KMS-11 (cell line): ENCODE data around the gene PSPC1.
"Not testable (repeated sequence)": the region's sequence is repeated elsewhere in the genome, so short reads cannot be mapped to it uniquely, and the experiment has no call there.

Experiments
- H2AFZ ChIP-seq: fragments of 200-600 bp; sonication (generic); 2 replicates; pipeline ENCODE4 v1.6.1; 2016; ENCODE audit warnings: antibody characterized with exemption, mixed run types, low read depth
- H3K27ac ChIP-seq: fragments of 200-600 bp; sonication (generic); 2 replicates; pipeline ENCODE4 v1.6.1; 2016; ENCODE audit warnings: mild to moderate bottlenecking, mixed run types
- H3K27me3 ChIP-seq: fragments of 200-600 bp; sonication (generic); 2 replicates; pipeline ENCODE4 v1.6.1; 2017; ENCODE audit warnings: mild to moderate bottlenecking, low read depth, mixed run types, moderate library complexity; ENCODE audit not compliant: insufficient read depth
- H3K36me3 ChIP-seq: fragments of 200-600 bp; sonication (generic); 2 replicates; pipeline ENCODE4 v1.6.1; 2017; ENCODE audit warnings: mild to moderate bottlenecking, mixed run types; ENCODE audit not compliant: insufficient read depth
- H3K4me1 ChIP-seq: fragments of 200-600 bp; sonication (generic); 2 replicates; pipeline ENCODE4 v1.6.1; 2016; ENCODE audit warnings: mild to moderate bottlenecking, low read depth, mixed run types; ENCODE audit not compliant: poor library complexity, severe bottlenecking
- H3K4me2 ChIP-seq: fragments of 200-600 bp; sonication (generic); 2 replicates; pipeline ENCODE4 v1.7.0; 2016; ENCODE audit warnings: mild to moderate bottlenecking, mixed run types
- H3K4me3 ChIP-seq: fragments of 200-600 bp; sonication (generic); IDR thresholded peaks from 2 replicates; pipeline ENCODE4 v1.6.1; 2017; ENCODE audit warnings: low read depth, low read length, mixed read lengths; ENCODE audit not compliant: insufficient read depth
- H3K79me2 ChIP-seq: fragments of 200-600 bp; sonication (generic); 2 replicates; pipeline ENCODE4 v1.6.1; 2016; ENCODE audit warnings: low read depth, mixed run types; ENCODE audit not compliant: insufficient read depth
- H3K9ac ChIP-seq: fragments of 200-600 bp; sonication (generic); 2 replicates; pipeline ENCODE4 v1.6.1; 2016; ENCODE audit warnings: mild to moderate bottlenecking, mixed run types
- H4K20me1 ChIP-seq: fragments of 200-600 bp; sonication (generic); 2 replicates; pipeline ENCODE4 v1.6.1; 2016; ENCODE audit warnings: mild to moderate bottlenecking, mixed run types; ENCODE audit not compliant: insufficient read depth
- CTCF ChIP-seq: fragments of 200-600 bp; sonication (generic); conservative IDR thresholded peaks from 2 replicates; pipeline ENCODE4 v1.6.1; 2017; ENCODE audit warnings: low read depth, mild to moderate bottlenecking, antibody characterized with exemption, low read length, moderate library complexity, mixed read lengths

Gene PSPC1

GRCh38 chr13:19695829-19696228, 86.9 kb downstream of the PSPC1 start:
- Histone ChIP-seq H3K4me2 (no peak overlapping the region), H3K4me3 (no peak overlapping the region), H3K4me1 (no peaks in the 10 kb centered on the region), H3K27ac (no peak overlapping the region), H4K20me1 (no peaks in the 10 kb centered on the region), H2AFZ (no peak overlapping the region), H3K79me2 (no peaks in the 10 kb centered on the region), H3K27me3 (no peaks in the 10 kb centered on the region), H3K9ac (no peak overlapping the region), H3K36me3 (no peaks in the 10 kb centered on the region)
- TF ChIP-seq CTCF: no peak

GRCh38 chr13:19695428-19695827, 87.3 kb downstream of the PSPC1 start:
- H3K4me3 ChIP-seq: no peak overlapping the region
- no peaks in the 10 kb centered on the region for H3K36me3 ChIP-seq
- no peak overlapping the region for H3K9ac ChIP-seq
- no peak overlapping the region for H2AFZ ChIP-seq
- TF ChIP-seq CTCF: no peak
- no peak overlapping the region for H3K4me2 ChIP-seq
- no peaks in the 10 kb centered on the region for H3K27me3 ChIP-seq
- H3K4me1 ChIP-seq: no peaks in the 10 kb centered on the region
- H3K27ac ChIP-seq: no peak overlapping the region
- H3K79me2 ChIP-seq: no peaks in the 10 kb centered on the region
- no peaks in the 10 kb centered on the region for H4K20me1 ChIP-seq

- not testable (repeated sequence) for H3K27me3 ChIP-seq, H3K4me2 ChIP-seq, H4K20me1 ChIP-seq, H3K36me3 ChIP-seq, H3K27ac ChIP-seq, H3K4me1 ChIP-seq, H3K4me3 ChIP-seq, H3K9ac ChIP-seq, H3K79me2 ChIP-seq, H2AFZ ChIP-seq
These were observed 91.3 kb downstream of the PSPC1 start for GRCh38 chr13:19691447-19691846.

GRCh38 chr13:19685437-19685836, 97.3 kb downstream of the PSPC1 start:
- Histone ChIP-seq H2AFZ (no peak overlapping the region), H3K79me2 (no peaks in the 10 kb centered on the region; the same call in 1 of the 2 replicates), H4K20me1 (no peaks in the 10 kb centered on the region), H3K4me2 (no peak overlapping the region), H3K4me1 (peaks cover 36% of the 10 kb centered on the region), H3K36me3 (no peaks in the 10 kb centered on the region), H3K4me3 (no peak overlapping the region), H3K27ac (no peak overlapping the region), H3K9ac (no peak overlapping the region), H3K27me3 (no peaks in the 10 kb centered on the region)
- TF ChIP-seq CTCF: no peak

- Histone ChIP-seq H3K4me2 (no peak overlapping the region), H3K79me2 (no peaks in the 10 kb centered on the region; the same call in 1 of the 2 replicates), H2AFZ (no peak overlapping the region), H3K27ac (no peak overlapping the region), H3K4me3 (no peak overlapping the region), H3K27me3 (no peaks in the 10 kb centered on the region), H3K9ac (no peak overlapping the region), H4K20me1 (no peaks in the 10 kb centered on the region), H3K4me1 (peaks cover 38% of the 10 kb centered on the region), H3K36me3 (no peaks in the 10 kb centered on the region)
- no peak for TF ChIP-seq CTCF
These were observed 97.7 kb downstream of the PSPC1 start for GRCh38 chr13:19685034-19685433.
